GM23338 (cell line): ENCODE results near the gene KIF6. TPM values are rescaled to one million over a fixed set of nuclear protein-coding genes. Genes with fewer than 3 reads are reported as not detected.

Experiments
- ATAC-seq: fragments of 200-7000 bp; cut with Tn5 transposase; 3 replicates; pipeline ENCODE4 v1.9.1; 2020
- DNase-seq: peaks from one replicate; pipeline ENCODE4 v3.0.0-alpha.2; 2015; ENCODE audit warnings: low spot score
- H2AFZ ChIP-seq: fragments of 200-600 bp; sonication (generic); 2 replicates; pipeline ENCODE4 v1.8.0; 2016; ENCODE audit warnings: antibody characterized with exemption, mild to moderate bottlenecking, moderate library complexity
- H3F3A ChIP-seq: fragments of 200-600 bp; sonication (generic); replicated peaks from 2 replicates; pipeline ENCODE4 v1.8.0; 2017; ENCODE audit warnings: antibody characterized with exemption, mixed run types, low read depth
- H3K27ac ChIP-seq: fragments of 200-600 bp; sonication (generic); 2 replicates; pipeline ENCODE4 v1.6.1; 2016; ENCODE audit warnings: low read depth
- H3K27me3 ChIP-seq: fragments of 200-600 bp; sonication (generic); 2 replicates; pipeline ENCODE4 v1.8.0; 2016; ENCODE audit warnings: mild to moderate bottlenecking, mixed run types, moderate library complexity; ENCODE audit not compliant: insufficient read depth
- H3K36me3 ChIP-seq: fragments of 200-600 bp; sonication (generic); 2 replicates; pipeline ENCODE4 v1.8.0; 2016; ENCODE audit warnings: mild to moderate bottlenecking; ENCODE audit not compliant: insufficient read depth
- H3K4me1 ChIP-seq: fragments of 200-600 bp; sonication (generic); 2 replicates; pipeline ENCODE4 v1.8.0; 2016; ENCODE audit warnings: mild to moderate bottlenecking, moderate library complexity; ENCODE audit not compliant: insufficient read depth
- H3K4me2 ChIP-seq: fragments of 200-600 bp; sonication (generic); 2 replicates; pipeline ENCODE4 v1.7.1; 2017; ENCODE audit warnings: mixed run types
- H3K4me3 ChIP-seq: fragments of 200-600 bp; sonication (generic); 2 replicates; pipeline ENCODE4 v1.6.1; 2016; ENCODE audit warnings: mixed run types
- H3K79me2 ChIP-seq: fragments of 200-600 bp; sonication (generic); replicated peaks from 2 replicates; pipeline ENCODE4 v1.8.0; 2017; ENCODE audit warnings: mild to moderate bottlenecking; ENCODE audit not compliant: insufficient read depth
- H3K9me2 ChIP-seq: fragments of 200-600 bp; sonication (generic); 2 replicates; pipeline ENCODE4 v1.8.0; 2017; ENCODE audit not compliant: insufficient read depth
- H4K20me1 ChIP-seq: fragments of 200-600 bp; sonication (generic); replicated peaks from 2 replicates; pipeline ENCODE4 v1.8.0; 2017; ENCODE audit warnings: mild to moderate bottlenecking; ENCODE audit not compliant: insufficient read depth
- H3K27ac Mint-ChIP-seq: 2 replicates; pipeline ENCODE4 v1.8.0; 2020; ENCODE audit warnings: inconsistent platforms, mild to moderate bottlenecking, moderate library complexity, mixed read lengths
- H3K27me3 Mint-ChIP-seq: 3 replicates; pipeline ENCODE4 v1.8.0; 2022; ENCODE audit warnings: low read depth, mild to moderate bottlenecking, moderate library complexity, mixed read lengths, inconsistent platforms; ENCODE audit not compliant: insufficient read depth, poor library complexity
- H3K36me3 Mint-ChIP-seq: 3 replicates; pipeline ENCODE4 v1.8.0; 2021; ENCODE audit warnings: low read depth, mild to moderate bottlenecking, inconsistent platforms, moderate library complexity, mixed read lengths
- H3K4me1 Mint-ChIP-seq: 3 replicates; pipeline ENCODE4 v1.8.0; 2020; ENCODE audit warnings: mild to moderate bottlenecking, inconsistent platforms, mixed read lengths
- H3K4me3 Mint-ChIP-seq: 3 replicates; pipeline ENCODE4 v1.8.0; 2021; ENCODE audit warnings: moderate library complexity, mild to moderate bottlenecking, inconsistent platforms, mixed read lengths
- H3K9me3 Mint-ChIP-seq: 3 replicates; pipeline ENCODE4 v1.8.0; 2020; ENCODE audit warnings: moderate library complexity, mild to moderate bottlenecking, inconsistent platforms, mixed read lengths
- EZH2 ChIP-seq: fragments of 200-600 bp; sonication (generic); IDR thresholded peaks from one replicate; pipeline ENCODE4 v1.8.0; 2017; ENCODE audit warnings: antibody characterized with exemption, mild to moderate bottlenecking, low read depth; ENCODE audit not compliant: unreplicated experiment
- EZH2phosphoT487 ChIP-seq: fragments of 200-600 bp; sonication (generic); IDR thresholded peaks from one replicate; pipeline ENCODE4 v1.8.1; 2018; ENCODE audit warnings: antibody characterized with exemption; ENCODE audit not compliant: unreplicated experiment
- JUNB ChIP-seq: IDR thresholded peaks from one replicate; pipeline ENCODE4 v1.6.1; 2016; ENCODE audit warnings: antibody characterized with exemption; ENCODE audit not compliant: unreplicated experiment
- POLR2AphosphoS5 ChIP-seq: IDR thresholded peaks from 2 replicates; pipeline ENCODE4 v1.6.1; 2016; ENCODE audit warnings: antibody characterized with exemption, low read depth
- REST ChIP-seq: IDR thresholded peaks from one replicate; pipeline ENCODE4 v1.6.1; 2018; ENCODE audit warnings: antibody characterized with exemption; ENCODE audit not compliant: unreplicated experiment
- STAT1 ChIP-seq: IDR thresholded peaks from one replicate; pipeline ENCODE4 v1.6.1; 2016; ENCODE audit warnings: antibody characterized with exemption; ENCODE audit not compliant: unreplicated experiment
- ZNF462 ChIP-seq: fragments of 250-450 bp; sonication (Bioruptor Pico); IDR thresholded peaks from 2 replicates; pipeline ENCODE4 v1.5.0; 2020; ENCODE audit warnings: mild to moderate bottlenecking, moderate library complexity
- polyA plus RNA-seq: library from polyadenylated mRNA; unstranded; fragments of >200 nt; fragmentation: Nextera tagmentation; extraction: Ambion mirVana; gene quantifications from 2 replicates; pipeline ENCODE4 v1.2.1, GENCODE V29; 2016
- total RNA-seq: library from RNA; depleted of rRNA; stranded (reverse); fragments of >200 nt; shearing (Covaris generic); gene quantifications from 2 replicates; pipeline ENCODE4 v1.2.3, GENCODE V29; 2014
- TF ChIP-seq, protein P1 (sequence below): IDR thresholded peaks from 2 replicates; pipeline ENCODE4 v1.6.1; 2016; ENCODE audit warnings: antibody characterized with exemption
- TF ChIP-seq, protein P2 (sequence below), 2 experiments: fragments of 200-600 bp in 1 of 2; sonication (generic) in 1 of 2; conservative IDR thresholded peaks; 2 replicates each; pipeline versions ENCODE4 v1.5.1 to v1.6.1; 2016 to 2017; ENCODE audit warnings: antibody characterized with exemption in 2 of 2, low read depth in 2 of 2, mild to moderate bottlenecking in 2 of 2, moderate library complexity in 1 of 2

KIF6 gene
- total and polyA plus RNA-seq, 2 experiments from 2014 or later, result 0.87 to 1.7 TPM

- TF ChIP-seq ZNF462 (CRISPR knock-in tag) (no peak), EZH2 (no peak), JUNB (no peak)
- TF ChIP-seq, protein P1, sequence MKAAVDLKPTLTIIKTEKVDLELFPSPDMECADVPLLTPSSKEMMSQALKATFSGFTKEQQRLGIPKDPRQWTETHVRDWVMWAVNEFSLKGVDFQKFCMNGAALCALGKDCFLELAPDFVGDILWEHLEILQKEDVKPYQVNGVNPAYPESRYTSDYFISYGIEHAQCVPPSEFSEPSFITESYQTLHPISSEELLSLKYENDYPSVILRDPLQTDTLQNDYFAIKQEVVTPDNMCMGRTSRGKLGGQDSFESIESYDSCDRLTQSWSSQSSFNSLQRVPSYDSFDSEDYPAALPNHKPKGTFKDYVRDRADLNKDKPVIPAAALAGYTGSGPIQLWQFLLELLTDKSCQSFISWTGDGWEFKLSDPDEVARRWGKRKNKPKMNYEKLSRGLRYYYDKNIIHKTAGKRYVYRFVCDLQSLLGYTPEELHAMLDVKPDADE, result no peak
Measured at GRCh38 chr6:39341937-39342336, 383.3 kb downstream of the KIF6 start (continued).

GRCh38 chr6:39341352-39341751, 383.9 kb downstream of the KIF6 start:
- Mint-ChIP-seq H3K4me1 (peaks cover 33% of the 10 kb centered on the region), H3K36me3 (no peaks in the 10 kb centered on the region), H3K27me3 (peaks cover 16% of the 10 kb centered on the region), H3K27ac (no peak overlapping the region), H3K4me3 (no peak overlapping the region), H3K9me3 (no peaks in the 10 kb centered on the region)
- DNase-seq (no peak), ATAC-seq (no peak)
- no peak overlapping the region for H2AFZ ChIP-seq
- no peaks in the 10 kb centered on the region for H3K27me3 ChIP-seq
- TF ChIP-seq STAT1 (no peak), EZH2phosphoT487 (no peak), POLR2AphosphoS5 (no peak), REST (no peak), JUNB (no peak)
- TF ChIP-seq, protein P2, sequence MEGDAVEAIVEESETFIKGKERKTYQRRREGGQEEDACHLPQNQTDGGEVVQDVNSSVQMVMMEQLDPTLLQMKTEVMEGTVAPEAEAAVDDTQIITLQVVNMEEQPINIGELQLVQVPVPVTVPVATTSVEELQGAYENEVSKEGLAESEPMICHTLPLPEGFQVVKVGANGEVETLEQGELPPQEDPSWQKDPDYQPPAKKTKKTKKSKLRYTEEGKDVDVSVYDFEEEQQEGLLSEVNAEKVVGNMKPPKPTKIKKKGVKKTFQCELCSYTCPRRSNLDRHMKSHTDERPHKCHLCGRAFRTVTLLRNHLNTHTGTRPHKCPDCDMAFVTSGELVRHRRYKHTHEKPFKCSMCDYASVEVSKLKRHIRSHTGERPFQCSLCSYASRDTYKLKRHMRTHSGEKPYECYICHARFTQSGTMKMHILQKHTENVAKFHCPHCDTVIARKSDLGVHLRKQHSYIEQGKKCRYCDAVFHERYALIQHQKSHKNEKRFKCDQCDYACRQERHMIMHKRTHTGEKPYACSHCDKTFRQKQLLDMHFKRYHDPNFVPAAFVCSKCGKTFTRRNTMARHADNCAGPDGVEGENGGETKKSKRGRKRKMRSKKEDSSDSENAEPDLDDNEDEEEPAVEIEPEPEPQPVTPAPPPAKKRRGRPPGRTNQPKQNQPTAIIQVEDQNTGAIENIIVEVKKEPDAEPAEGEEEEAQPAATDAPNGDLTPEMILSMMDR (conservative IDR thresholded peaks at IDR 0.05; ENCODE audit: low read depth in 2 of 2), result no peak
- no peaks in the 10 kb centered on the region; the same call in 1 of the 2 replicates for H4K20me1 ChIP-seq
- H3K4me1 ChIP-seq, result peaks cover 6% of the 10 kb centered on the region
- no peak overlapping the region for H3K27ac ChIP-seq
- no peak overlapping the region for H3K4me2 ChIP-seq
- no peaks in the 10 kb centered on the region for H3K79me2 ChIP-seq
- H3K9me2 ChIP-seq, result peaks cover 9% of the 10 kb centered on the region; the same call in 1 of the 2 replicates
- no peaks in the 10 kb centered on the region for H3K36me3 ChIP-seq
- H3F3A ChIP-seq, result no peaks in the 10 kb centered on the region
- H3K4me3 ChIP-seq, result no peak overlapping the region
